ENCODE measurements around the gene OSGEP. TPM values are rescaled to one million over a fixed set of nuclear protein-coding genes. Genes with fewer than 3 reads are reported as not detected.

Gene OSGEP
- total and polyA plus RNA-seq, 5 donors = 17.6 to 21.9 (median 18.9) TPM

DNA sequence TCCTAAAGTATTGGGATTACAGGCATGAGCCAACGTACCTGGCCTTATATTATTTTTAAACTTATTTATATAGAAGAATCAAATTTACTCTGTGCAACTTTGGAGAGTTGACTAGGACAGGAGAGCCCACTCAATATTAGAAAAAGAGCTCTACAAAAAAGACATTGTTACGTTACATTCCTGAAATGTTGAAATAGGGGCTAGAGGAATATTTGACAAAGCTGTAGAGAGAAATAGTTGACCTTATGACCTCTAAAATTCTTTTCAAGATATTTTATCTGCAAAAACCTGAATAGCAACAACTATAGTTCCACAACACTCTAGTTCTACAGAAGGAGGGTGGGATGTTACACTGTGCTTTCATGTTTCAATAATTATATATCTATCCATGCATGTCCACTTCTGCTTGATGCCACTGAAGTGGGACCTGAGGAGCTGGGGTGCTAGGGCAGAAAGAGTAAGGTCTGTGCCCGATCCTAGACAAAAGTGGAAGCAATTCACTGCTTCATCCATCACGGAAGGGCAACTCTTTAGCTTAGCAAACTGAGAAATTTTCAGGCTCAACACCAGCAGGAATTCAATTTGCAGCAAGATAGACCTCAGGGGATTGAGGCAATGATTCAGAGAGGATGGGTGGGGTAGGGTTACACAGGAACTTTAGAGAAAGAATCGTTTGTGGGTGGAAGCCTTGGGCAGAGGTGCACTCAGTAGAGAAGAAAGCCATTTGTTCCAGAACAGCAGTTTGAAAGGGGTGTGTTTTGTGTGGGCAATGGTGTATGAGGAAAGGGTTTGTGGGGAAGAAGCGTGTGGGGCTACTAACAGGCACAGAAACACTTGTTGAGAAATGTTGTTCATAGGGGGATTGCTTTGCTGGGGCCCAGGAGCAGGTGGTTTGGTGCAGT, 34.7 kb upstream of the OSGEP start:
- ATAC-seq = peak; percentile 43 to 82
- DNase-seq = no peak
- intact Hi-C loops (cut with DNase I) = no loop called here

GRCh38 chr14:20487396-20487725, 32.7 kb upstream of the OSGEP start:
- Histone ChIP-seq H3K27me3 (ENCODE audit: control insufficient read depth, insufficient read depth) (no peaks in the 10 kb centered on the region), H3K9me3 (ENCODE audit: control insufficient read depth, low read length) (no peaks in the 10 kb centered on the region), H3K4me1 (ENCODE audit: control insufficient read depth, insufficient read depth, low read length) (no peaks in the 10 kb centered on the region), H3K4me3 (ENCODE audit: low read length) (no peak overlapping the region), H3K27ac (ENCODE audit: low read length) (no peak overlapping the region)
- intact Hi-C loops (cut with DNase I) = no loop called here
- DNase-seq (no peak), ATAC-seq (no peak)

More for the DNA sequence above, 34.7 kb upstream of the OSGEP start:
- H3K4me1 ChIP-seq (ENCODE audit: control insufficient read depth, insufficient read depth, low read length) = peaks cover 2% of the 10 kb centered on the region
- 51% methylated on average over 6 of the region's 6 CpGs for WGBS
- H3K27me3 ChIP-seq (ENCODE audit: control insufficient read depth, insufficient read depth) = no peaks in the 10 kb centered on the region
- no peaks in the 10 kb centered on the region for H3K9me3 ChIP-seq (ENCODE audit: control insufficient read depth, low read length)
- no peak overlapping the region for H3K4me3 ChIP-seq (ENCODE audit: low read length)
- H3K27ac ChIP-seq (ENCODE audit: low read length) = peak overlapping the region; percentile 64

DNA sequence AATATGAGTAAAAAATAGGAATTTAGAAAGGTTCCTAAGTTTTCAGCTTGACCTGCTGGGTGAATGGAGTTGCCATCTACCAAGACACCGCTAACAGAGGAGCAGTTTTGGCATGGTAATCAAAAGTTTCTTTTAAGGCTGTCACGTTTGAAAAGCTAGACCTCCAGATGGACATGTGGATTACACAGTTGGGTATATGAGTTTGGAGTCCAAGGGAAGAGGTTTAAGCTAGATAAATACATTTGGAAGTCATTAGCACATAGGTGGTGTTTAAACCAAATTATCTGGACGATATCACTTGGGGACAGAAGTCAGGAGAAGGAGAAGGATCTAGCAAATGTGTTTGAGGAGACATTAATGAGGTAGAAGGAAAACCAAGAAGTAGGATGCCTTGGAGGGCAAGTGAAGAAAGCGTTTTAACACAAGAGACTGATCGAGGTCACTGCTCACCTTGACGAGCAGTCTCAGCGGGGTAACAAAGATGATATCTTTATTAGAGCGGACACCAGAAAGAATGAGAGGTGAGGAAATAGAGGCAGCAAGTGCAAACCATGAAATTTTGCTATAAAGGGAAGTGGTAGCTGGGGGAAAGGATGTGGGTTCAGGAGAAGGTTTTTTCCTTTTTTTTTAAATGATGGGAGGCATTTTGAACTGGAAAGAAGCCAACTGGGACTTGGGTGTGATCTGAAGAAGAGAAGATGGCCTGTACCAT, 32.2 kb upstream of the OSGEP start:
- DNase-seq (no peak), ATAC-seq (no peak)
- no peaks in the 10 kb centered on the region for H3K4me1 ChIP-seq (ENCODE audit: control insufficient read depth, insufficient read depth, low read length)
- no peaks in the 10 kb centered on the region for H3K27me3 ChIP-seq (ENCODE audit: control insufficient read depth, insufficient read depth)
- H3K27ac ChIP-seq (ENCODE audit: low read length) = no peak overlapping the region
- intact Hi-C loops (cut with DNase I) = no loop called here
- whole genome bisulfite sequencing = 81% methylated on average over 8 of the region's 8 CpGs
- H3K4me3 ChIP-seq (ENCODE audit: low read length) = no peak overlapping the region
- no peaks in the 10 kb centered on the region for H3K9me3 ChIP-seq (ENCODE audit: control insufficient read depth, low read length)

DNA sequence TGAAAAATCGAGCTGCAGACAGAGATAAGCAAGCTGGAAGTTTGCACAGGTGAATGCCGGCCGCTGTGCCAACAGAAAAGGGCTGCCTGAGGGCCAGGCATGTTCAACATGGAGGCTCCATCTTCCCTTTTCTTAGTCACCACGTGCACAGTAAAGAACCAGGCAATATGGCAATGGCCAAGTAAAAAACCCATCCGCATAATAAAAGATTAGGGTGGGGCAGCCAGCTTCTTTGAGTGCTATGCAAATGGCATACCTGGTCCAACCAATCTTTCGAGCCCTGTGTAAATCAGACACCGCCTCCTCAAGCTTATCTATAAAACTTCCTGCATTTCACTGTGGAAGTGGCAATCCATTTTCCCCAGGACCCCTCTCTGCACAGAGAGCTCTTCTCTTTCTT, 31.3 kb upstream of the OSGEP start:
- ATAC-seq (no peak), DNase-seq (no peak)
- Histone ChIP-seq H3K4me3 (ENCODE audit: low read length) (no peak overlapping the region), H3K27ac (ENCODE audit: low read length) (no peak overlapping the region), H3K4me1 (ENCODE audit: control insufficient read depth, insufficient read depth, low read length) (no peaks in the 10 kb centered on the region), H3K9me3 (ENCODE audit: control insufficient read depth, low read length) (no peaks in the 10 kb centered on the region), H3K27me3 (ENCODE audit: control insufficient read depth, insufficient read depth) (no peaks in the 10 kb centered on the region)
- 65% methylated on average over 7 of the region's 7 CpGs for WGBS
- intact Hi-C loops (cut with DNase I) = no loop called here

- Histone ChIP-seq H3K4me1 (ENCODE audit: control insufficient read depth, insufficient read depth, low read length) (peaks cover 3% of the 10 kb centered on the region), H3K27me3 (ENCODE audit: control insufficient read depth, insufficient read depth) (no peaks in the 10 kb centered on the region), H3K9me3 (ENCODE audit: control insufficient read depth, low read length) (no peaks in the 10 kb centered on the region), H3K4me3 (ENCODE audit: low read length) (no peak overlapping the region), H3K27ac (ENCODE audit: low read length) (no peak overlapping the region)
- intact Hi-C loops (cut with DNase I) = no loop called here
- WGBS = 69% methylated on average over 5 of the region's 5 CpGs
- DNase-seq (no peak), ATAC-seq (no peak)
Observed at GRCh38 chr14:20482382-20482781, 27.8 kb upstream of the OSGEP start.

DNA sequence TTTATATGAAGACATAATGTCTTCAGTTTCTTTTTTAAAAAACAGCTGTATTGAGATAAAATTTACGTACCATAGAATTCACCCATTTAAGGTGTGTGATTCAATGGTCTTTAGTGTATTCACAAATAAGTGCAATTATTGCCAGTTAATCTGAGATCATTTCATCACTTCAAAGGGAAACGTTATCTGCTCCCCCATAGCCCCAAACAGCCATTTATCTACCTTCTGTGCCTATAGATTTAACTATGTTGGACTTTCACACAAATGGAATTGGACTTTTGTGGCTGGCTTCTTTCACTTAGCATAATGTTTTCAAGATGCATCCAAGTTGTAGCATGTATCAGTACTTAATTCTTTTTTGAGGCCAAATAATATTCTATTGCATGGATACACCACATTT, 24.3 kb upstream of the OSGEP start:
- no peaks in the 10 kb centered on the region for H3K9me3 ChIP-seq (ENCODE audit: control insufficient read depth, low read length)
- DNase-seq = no peak
- no peak for ATAC-seq
- H3K4me1 ChIP-seq (ENCODE audit: control insufficient read depth, insufficient read depth, low read length) = peaks cover 9% of the 10 kb centered on the region
- H3K4me3 ChIP-seq (ENCODE audit: low read length) = no peak overlapping the region
- intact Hi-C loops (cut with DNase I) = no loop called here
- no peak overlapping the region for H3K27ac ChIP-seq (ENCODE audit: low read length)
- 87% methylated on average over 2 of the region's 2 CpGs for WGBS
- H3K27me3 ChIP-seq (ENCODE audit: control insufficient read depth, insufficient read depth) = no peaks in the 10 kb centered on the region

GRCh38 chr14:20477211-20477876, 22.7 kb upstream of the OSGEP start:
- ATAC-seq = peak; percentile 59 to 81
- H3K4me1 ChIP-seq (ENCODE audit: control insufficient read depth, insufficient read depth, low read length) = peaks cover 9% of the 10 kb centered on the region
- WGBS = 13% methylated on average over 1 of the region's 1 CpG
- no peak overlapping the region for H3K27ac ChIP-seq (ENCODE audit: low read length)
- H3K9me3 ChIP-seq (ENCODE audit: control insufficient read depth, low read length) = no peaks in the 10 kb centered on the region
- DNase-seq = peak in 2 of 3 donors; percentile 69
- no peaks in the 10 kb centered on the region for H3K27me3 ChIP-seq (ENCODE audit: control insufficient read depth, insufficient read depth)
- no peak overlapping the region for H3K4me3 ChIP-seq (ENCODE audit: low read length)
- intact Hi-C loops (cut with DNase I) = no loop called here

GRCh38 chr14:20476776-20477175, 22.2 kb upstream of the OSGEP start:
- WGBS = 55% methylated on average over 5 of the region's 5 CpGs
- peak overlapping the region; percentile 5 for H3K27ac ChIP-seq (ENCODE audit: low read length)
- intact Hi-C loops (cut with DNase I) = no loop called here

GRCh38 chr14:20472536-20473169, 18.0 kb upstream of the OSGEP start:
- DNase-seq = no peak
- Histone ChIP-seq H3K4me3 (ENCODE audit: low read length) (no peak overlapping the region), H3K27ac (ENCODE audit: low read length) (no peak overlapping the region), H3K4me1 (ENCODE audit: control insufficient read depth, insufficient read depth, low read length) (peaks cover 12% of the 10 kb centered on the region), H3K27me3 (ENCODE audit: control insufficient read depth, insufficient read depth) (no peaks in the 10 kb centered on the region), H3K9me3 (ENCODE audit: control insufficient read depth, low read length) (no peaks in the 10 kb centered on the region)
- intact Hi-C loops (cut with DNase I) = no loop called here
- WGBS = 66% methylated on average over 2 of the region's 2 CpGs
- no peak for ATAC-seq

More at GRCh38 chr14:20476776-20477175, 22.2 kb upstream of the OSGEP start:
- H3K27me3 ChIP-seq (ENCODE audit: control insufficient read depth, insufficient read depth) = no peaks in the 10 kb centered on the region
- H3K4me3 ChIP-seq (ENCODE audit: low read length) = no peak overlapping the region
- no peaks in the 10 kb centered on the region for H3K9me3 ChIP-seq (ENCODE audit: control insufficient read depth, low read length)
- ATAC-seq (no peak), DNase-seq (no peak)
- H3K4me1 ChIP-seq (ENCODE audit: control insufficient read depth, insufficient read depth, low read length) = peaks cover 9% of the 10 kb centered on the region

- WGBS = 3% methylated on average over 2 of the region's 2 CpGs
- Histone ChIP-seq H3K27ac (ENCODE audit: low read length) (peak overlapping the region; percentile 79), H3K4me1 (ENCODE audit: control insufficient read depth, insufficient read depth, low read length) (peaks cover 4% of the 10 kb centered on the region), H3K9me3 (ENCODE audit: control insufficient read depth, low read length) (no peaks in the 10 kb centered on the region), H3K4me3 (ENCODE audit: low read length) (peak overlapping the region; percentile 55), H3K27me3 (ENCODE audit: control insufficient read depth, insufficient read depth) (no peaks in the 10 kb centered on the region)
- ATAC-seq = no peak
- intact Hi-C loops (cut with DNase I) = no loop called here
- DNase-seq = no peak
Observed at GRCh38 chr14:20470603-20470901, 15.9 kb upstream of the OSGEP start.

All from right cardiac atrium (tissue), 5 donors.